ENCODE results near the gene PUM1. TPM values are rescaled to one million over a fixed set of nuclear protein-coding genes. Genes with fewer than 3 reads are reported as not detected.

PUM1 gene
- total RNA-seq, 1 donor from 2014 or later, result 188 TPM

GRCh38 chr1:30981172-30981571 is 84.3 kb downstream of the PUM1 start:
- peaks cover 7% of the 10 kb centered on the region for H3K9me3 Mint-ChIP-seq (ENCODE audit: unreplicated experiment)
- H3K4me1 Mint-ChIP-seq (ENCODE audit: low read depth, unreplicated experiment), result peaks cover 32% of the 10 kb centered on the region
- peak; percentile 43 for DNase-seq
- peak overlapping the region; percentile 51 for H3K4me3 Mint-ChIP-seq (ENCODE audit: unreplicated experiment)
- TF ChIP-seq, protein P1, sequence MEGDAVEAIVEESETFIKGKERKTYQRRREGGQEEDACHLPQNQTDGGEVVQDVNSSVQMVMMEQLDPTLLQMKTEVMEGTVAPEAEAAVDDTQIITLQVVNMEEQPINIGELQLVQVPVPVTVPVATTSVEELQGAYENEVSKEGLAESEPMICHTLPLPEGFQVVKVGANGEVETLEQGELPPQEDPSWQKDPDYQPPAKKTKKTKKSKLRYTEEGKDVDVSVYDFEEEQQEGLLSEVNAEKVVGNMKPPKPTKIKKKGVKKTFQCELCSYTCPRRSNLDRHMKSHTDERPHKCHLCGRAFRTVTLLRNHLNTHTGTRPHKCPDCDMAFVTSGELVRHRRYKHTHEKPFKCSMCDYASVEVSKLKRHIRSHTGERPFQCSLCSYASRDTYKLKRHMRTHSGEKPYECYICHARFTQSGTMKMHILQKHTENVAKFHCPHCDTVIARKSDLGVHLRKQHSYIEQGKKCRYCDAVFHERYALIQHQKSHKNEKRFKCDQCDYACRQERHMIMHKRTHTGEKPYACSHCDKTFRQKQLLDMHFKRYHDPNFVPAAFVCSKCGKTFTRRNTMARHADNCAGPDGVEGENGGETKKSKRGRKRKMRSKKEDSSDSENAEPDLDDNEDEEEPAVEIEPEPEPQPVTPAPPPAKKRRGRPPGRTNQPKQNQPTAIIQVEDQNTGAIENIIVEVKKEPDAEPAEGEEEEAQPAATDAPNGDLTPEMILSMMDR (IDR thresholded peaks at IDR 0.05; ENCODE audit: partially characterized antibody, unreplicated experiment), result no peak
- H3K27me3 Mint-ChIP-seq (ENCODE audit: unreplicated experiment), result peaks cover 11% of the 10 kb centered on the region
- peaks cover 5% of the 10 kb centered on the region for H3K36me3 Mint-ChIP-seq (ENCODE audit: unreplicated experiment)
- H3K27ac Mint-ChIP-seq (ENCODE audit: unreplicated experiment), result peak overlapping the region; percentile 74

- TF ChIP-seq, protein P1 (IDR thresholded peaks at IDR 0.05; ENCODE audit: partially characterized antibody, unreplicated experiment), result no peak
- no peak overlapping the region for H3K4me3 Mint-ChIP-seq (ENCODE audit: unreplicated experiment)
- H3K27me3 Mint-ChIP-seq (ENCODE audit: unreplicated experiment), result peaks cover 7% of the 10 kb centered on the region
- peaks cover 5% of the 10 kb centered on the region for H3K36me3 Mint-ChIP-seq (ENCODE audit: unreplicated experiment)
- no peak for DNase-seq
- H3K4me1 Mint-ChIP-seq (ENCODE audit: low read depth, unreplicated experiment), result peaks cover 39% of the 10 kb centered on the region
- no peak overlapping the region for H3K27ac Mint-ChIP-seq (ENCODE audit: unreplicated experiment)
- H3K9me3 Mint-ChIP-seq (ENCODE audit: unreplicated experiment), result peaks cover 7% of the 10 kb centered on the region
Measured at GRCh38 chr1:30977511-30977910, 88.0 kb downstream of the PUM1 start.

DNA sequence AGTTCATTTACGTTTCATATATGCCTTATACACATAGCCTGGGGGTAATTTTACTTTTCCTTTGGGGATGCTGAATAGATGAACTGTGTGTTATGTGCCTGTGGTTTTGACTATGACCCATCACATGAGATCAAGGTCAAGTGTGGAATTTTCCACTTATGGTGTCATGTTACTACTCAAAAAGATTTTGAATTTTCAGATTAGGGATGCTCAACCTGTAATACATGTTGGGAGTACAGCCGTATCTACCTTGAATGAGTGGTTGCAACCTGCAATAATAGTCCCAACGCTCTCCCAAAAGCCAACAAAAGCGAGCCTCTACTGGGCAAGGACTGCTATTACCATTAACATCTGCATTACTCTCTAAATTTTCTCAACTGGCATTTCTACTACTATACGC is 88.4 kb downstream of the PUM1 start:
- no peak for DNase-seq
- peaks cover 7% of the 10 kb centered on the region for H3K9me3 Mint-ChIP-seq (ENCODE audit: unreplicated experiment)
- no peak overlapping the region for H3K27ac Mint-ChIP-seq (ENCODE audit: unreplicated experiment)
- H3K36me3 Mint-ChIP-seq (ENCODE audit: unreplicated experiment), result peaks cover 5% of the 10 kb centered on the region
- H3K4me1 Mint-ChIP-seq (ENCODE audit: low read depth, unreplicated experiment), result peaks cover 36% of the 10 kb centered on the region
- TF ChIP-seq, protein P1 (IDR thresholded peaks at IDR 0.05; ENCODE audit: partially characterized antibody, unreplicated experiment), result no peak
- no peak overlapping the region for H3K4me3 Mint-ChIP-seq (ENCODE audit: unreplicated experiment)
- H3K27me3 Mint-ChIP-seq (ENCODE audit: unreplicated experiment), result peaks cover 7% of the 10 kb centered on the region

DNA sequence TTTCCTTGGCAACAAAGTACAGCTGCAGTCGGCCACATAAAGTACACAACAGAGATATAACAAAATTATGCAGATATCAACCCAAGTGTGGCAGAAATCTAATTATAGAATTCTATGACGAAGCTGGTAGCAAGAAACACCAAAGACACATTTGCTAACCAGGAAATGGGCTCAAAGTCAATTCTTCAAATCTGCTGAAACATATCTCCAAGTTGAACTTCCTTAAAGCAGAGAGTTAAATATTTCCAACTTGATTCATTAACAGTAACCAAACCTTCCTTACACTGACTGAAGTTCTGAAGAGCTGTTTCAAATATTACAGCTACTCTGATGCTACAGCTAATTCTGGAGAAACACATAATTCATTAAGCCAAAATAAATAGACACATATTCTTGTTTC is 89.4 kb downstream of the PUM1 start:
- TF ChIP-seq, protein P1 (IDR thresholded peaks at IDR 0.05; ENCODE audit: partially characterized antibody, unreplicated experiment), result no peak
- no peak for DNase-seq
- Mint-ChIP-seq H3K27ac (ENCODE audit: unreplicated experiment) (no peak overlapping the region), H3K4me3 (ENCODE audit: unreplicated experiment) (no peak overlapping the region), H3K27me3 (ENCODE audit: unreplicated experiment) (peaks cover 10% of the 10 kb centered on the region), H3K36me3 (ENCODE audit: unreplicated experiment) (peaks cover 5% of the 10 kb centered on the region), H3K4me1 (ENCODE audit: low read depth, unreplicated experiment) (peaks cover 28% of the 10 kb centered on the region), H3K9me3 (ENCODE audit: unreplicated experiment) (peaks cover 6% of the 10 kb centered on the region)

- no peak for DNase-seq
- TF ChIP-seq, protein P1 (IDR thresholded peaks at IDR 0.05; ENCODE audit: partially characterized antibody, unreplicated experiment), result no peak
- H3K27me3 Mint-ChIP-seq (ENCODE audit: unreplicated experiment), result peaks cover 7% of the 10 kb centered on the region
- peaks cover 21% of the 10 kb centered on the region for H3K4me1 Mint-ChIP-seq (ENCODE audit: low read depth, unreplicated experiment)
- H3K9me3 Mint-ChIP-seq (ENCODE audit: unreplicated experiment), result peaks cover 2% of the 10 kb centered on the region
- H3K36me3 Mint-ChIP-seq (ENCODE audit: unreplicated experiment), result peaks cover 5% of the 10 kb centered on the region
- H3K27ac Mint-ChIP-seq (ENCODE audit: unreplicated experiment), result peak overlapping the region; percentile 73
- H3K4me3 Mint-ChIP-seq (ENCODE audit: unreplicated experiment), result no peak overlapping the region
Measured at GRCh38 chr1:30975217-30975616, 90.3 kb downstream of the PUM1 start.
